GM21737 (cell line): ENCODE data around the gene UGT1A6.

Source experiments
- ATAC-seq: cut with Tn5 transposase; IDR thresholded peaks from one replicate; pipeline ENCODE4 v1.9.1; 2021; ENCODE audit warnings: mild to moderate bottlenecking, moderate library complexity; ENCODE audit not compliant: unreplicated experiment

The UGT1A6 gene

DNA sequence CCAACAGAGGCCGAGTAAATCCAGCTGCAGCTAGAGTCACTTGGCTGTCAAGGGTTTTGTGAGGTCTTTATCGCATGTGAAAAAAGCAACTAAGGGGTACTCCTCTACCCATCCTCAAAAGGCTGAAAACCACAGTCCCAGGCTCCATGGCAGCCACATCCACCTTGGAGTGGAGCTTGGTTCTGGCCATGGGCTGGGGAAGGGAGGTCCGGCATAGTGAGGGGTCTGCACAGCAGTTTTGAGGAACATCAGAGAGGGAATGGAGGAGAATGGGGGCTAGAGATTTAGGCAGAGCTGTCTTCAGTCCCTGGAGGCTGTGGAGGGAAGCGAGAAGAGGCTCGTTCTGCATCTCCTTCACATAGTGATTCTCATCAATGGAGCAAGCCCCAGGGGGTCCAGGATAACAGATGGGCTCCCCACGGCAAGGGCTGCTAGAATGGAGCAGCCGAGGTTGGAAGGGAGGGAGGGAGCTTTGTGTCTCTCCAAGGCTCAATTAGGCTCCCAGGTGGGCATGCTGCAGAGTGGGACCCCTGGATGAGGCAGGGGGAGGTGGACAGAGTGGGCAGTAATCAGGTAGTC, 106.5 kb downstream of the UGT1A6 start:
- no peak for ATAC-seq

DNA sequence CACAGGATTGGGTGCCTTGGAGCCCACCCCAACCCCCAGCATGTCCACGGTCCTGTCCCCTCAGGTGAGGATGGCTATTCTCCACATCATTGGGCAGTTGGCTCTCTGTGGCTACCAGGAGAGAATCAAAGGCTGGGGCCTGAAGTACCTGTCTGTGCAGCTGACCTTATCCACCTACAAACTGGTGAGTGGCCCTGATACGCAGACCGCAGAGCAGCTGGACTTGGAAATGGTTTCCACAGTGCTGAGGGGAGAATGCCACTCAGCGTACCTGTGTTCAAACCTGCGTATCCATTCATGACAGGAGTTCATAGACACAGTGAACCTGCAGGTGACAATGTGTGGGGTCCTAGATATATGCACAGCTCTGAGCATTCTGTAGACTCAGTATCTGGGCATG, 107.0 kb downstream of the UGT1A6 start:
- no peak for ATAC-seq

DNA sequence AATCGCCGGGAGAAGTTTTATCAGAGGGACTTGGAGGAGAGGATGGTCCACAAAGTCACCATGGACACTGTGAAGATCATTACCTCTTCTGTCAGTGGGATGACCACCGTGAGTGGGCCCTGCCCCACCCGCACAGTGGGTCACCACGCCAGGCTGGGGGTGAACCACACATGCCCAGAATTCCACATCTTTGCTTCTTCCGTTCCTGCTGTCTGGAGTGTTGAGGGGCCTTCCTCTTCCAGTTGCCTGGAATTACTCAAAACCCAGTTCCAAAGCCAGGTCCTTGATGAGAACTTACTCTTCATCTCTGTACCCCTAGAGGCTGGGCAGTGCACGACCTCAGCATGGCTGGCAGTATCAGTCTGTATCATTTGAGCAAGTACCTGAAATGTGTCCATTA, 107.5 kb downstream of the UGT1A6 start:
- ATAC-seq = no peak

DNA sequence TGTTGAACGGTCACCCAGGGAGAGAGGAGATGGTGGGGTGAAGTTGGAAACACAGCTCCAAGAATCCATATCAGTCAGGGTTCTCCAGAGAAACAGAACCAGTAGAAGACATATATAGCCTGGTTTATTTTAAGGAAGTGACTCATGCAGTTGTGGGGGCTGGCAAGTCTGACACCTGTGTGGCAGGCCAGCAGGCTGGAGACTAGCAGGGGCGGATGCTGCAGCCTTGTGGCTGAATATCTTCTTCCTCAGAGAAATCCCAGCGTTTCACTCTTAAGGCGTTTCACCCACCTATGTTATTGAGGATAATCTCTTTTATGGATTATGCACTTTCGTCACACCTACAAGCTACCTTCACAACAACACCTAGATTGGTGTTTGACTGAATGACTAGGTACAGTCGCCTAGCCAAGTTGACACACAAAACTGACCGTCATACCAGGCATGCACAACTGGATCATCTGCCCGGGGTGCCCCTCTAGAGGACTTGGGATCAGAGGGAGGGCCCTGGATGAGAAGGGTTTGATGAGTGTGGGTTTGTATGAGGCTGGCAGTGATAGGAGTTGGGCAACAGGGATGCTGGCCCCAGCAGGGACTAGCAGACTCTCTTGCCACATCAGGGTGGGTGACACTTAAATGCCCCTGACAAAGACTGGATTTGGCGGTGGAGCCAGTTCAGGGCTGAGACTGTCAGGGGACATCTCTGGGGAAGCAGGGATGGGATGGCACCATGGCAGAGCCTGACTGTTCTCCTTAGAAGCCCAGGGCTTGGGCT, 108.9 kb downstream of the UGT1A6 start:
- no peak for ATAC-seq

DNA sequence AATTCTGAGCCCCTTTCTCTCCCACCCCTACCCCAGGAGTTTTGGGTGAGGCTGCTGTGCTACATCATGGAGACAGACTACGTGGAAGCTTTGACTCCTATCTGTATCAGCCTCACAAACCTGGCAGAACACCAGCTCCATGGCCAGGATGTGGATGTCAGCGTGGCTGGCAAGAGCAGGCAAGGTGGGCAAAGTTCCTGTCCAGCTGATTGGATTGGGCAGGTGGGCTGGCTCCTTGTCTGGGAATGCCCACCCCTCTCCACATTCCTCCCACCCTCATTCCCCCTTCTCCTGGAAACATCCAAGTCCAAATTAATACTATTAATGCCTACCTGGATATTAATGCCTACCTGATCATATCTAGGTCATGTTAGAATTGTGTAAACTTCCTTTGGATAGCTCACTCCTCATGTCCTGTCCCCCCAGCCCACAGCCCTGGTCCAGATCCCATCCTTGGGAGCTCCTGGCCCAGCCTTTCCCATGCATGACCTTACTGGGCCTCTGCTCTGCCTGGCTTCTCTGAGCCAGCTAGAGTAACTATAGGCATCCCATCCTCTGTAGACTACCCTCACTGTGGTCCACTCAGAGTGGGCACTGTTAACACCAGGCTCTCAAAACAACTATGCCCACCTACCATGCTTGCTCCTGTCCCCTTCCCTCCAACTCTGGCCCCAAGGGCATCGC, 109.6 kb downstream of the UGT1A6 start:
- ATAC-seq = no peak

DNA sequence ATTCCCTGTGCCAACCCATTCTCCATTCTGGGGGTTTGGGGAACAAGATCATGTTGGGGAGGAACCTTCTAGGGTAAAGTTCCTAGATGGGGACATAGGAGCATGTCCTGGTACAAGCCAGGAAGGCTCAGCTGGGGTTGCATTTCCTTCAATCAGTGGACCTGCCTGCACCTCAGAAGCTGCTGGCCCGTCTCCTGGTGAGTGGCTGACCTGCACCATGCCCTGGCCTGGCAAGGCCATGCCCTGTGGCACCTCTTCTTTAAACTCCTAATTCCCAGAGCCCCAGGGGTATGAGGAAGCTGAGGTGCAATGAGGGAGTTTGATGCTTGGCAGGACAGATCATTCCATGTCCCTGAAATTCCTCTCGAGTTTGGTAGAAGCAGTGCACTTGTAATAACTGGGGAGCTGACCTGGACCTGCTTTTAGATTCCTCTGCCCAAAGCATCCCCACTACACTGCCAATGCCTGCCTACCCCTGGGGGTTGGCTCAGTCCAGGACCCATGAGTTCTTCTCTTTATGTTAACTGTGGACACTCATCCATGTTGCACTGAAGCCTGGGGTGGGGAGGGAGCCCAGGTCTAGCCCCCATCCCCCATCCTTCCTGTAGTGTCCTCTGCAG, 110.7 kb downstream of the UGT1A6 start:
- no peak for ATAC-seq

DNA sequence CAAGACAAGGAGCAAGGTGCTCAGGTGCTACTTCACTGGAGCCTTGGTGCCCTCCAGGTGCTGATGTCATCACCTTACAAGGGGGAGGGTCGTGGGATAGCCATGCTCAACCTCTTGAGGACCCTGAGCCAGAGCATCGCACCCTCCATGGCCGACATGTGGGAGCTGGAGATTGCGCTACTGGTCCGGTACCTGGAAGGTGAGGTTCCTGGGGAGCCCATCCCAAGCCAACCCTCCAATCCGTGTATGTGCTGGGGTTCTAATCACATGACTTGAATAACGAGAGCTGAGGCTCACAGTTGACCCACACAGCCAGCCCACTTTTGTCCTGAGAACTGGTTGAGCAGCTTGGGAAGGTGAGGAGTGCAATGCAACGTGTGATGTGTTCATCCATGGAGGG, 111.3 kb downstream of the UGT1A6 start:
- ATAC-seq = no peak

DNA sequence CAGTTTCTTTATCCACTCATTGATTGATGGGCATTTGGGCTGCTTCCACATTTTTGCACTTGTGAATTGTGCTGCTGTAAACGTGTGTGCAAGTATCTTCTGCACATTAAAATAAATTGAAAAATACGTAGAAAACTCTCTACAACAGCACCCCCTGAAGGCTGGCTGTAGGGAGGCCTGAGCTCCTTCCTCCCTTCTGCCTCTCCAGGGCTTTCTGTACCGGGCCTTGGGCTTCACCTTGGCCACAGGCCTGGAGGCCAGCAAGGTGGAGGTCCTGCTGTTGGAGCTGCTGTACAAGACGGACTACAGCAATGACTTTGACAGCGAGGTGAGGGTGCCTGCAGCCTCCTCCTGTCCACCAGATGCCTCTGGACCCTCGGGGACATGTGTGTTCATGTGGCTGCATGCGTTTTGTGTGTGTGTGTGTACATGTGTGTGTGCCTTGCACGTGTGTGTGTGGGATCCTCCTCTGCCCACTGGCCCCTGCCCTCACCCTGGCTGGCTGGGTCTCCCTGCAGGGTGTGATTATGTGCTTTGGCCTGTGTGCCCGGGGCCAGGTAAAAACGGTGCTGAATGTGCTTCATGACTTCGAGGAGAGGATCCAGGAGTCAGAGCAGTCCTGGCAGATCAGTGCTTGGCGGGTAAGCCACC, 114.7 kb downstream of the UGT1A6 start:
- no peak for ATAC-seq

DNA sequence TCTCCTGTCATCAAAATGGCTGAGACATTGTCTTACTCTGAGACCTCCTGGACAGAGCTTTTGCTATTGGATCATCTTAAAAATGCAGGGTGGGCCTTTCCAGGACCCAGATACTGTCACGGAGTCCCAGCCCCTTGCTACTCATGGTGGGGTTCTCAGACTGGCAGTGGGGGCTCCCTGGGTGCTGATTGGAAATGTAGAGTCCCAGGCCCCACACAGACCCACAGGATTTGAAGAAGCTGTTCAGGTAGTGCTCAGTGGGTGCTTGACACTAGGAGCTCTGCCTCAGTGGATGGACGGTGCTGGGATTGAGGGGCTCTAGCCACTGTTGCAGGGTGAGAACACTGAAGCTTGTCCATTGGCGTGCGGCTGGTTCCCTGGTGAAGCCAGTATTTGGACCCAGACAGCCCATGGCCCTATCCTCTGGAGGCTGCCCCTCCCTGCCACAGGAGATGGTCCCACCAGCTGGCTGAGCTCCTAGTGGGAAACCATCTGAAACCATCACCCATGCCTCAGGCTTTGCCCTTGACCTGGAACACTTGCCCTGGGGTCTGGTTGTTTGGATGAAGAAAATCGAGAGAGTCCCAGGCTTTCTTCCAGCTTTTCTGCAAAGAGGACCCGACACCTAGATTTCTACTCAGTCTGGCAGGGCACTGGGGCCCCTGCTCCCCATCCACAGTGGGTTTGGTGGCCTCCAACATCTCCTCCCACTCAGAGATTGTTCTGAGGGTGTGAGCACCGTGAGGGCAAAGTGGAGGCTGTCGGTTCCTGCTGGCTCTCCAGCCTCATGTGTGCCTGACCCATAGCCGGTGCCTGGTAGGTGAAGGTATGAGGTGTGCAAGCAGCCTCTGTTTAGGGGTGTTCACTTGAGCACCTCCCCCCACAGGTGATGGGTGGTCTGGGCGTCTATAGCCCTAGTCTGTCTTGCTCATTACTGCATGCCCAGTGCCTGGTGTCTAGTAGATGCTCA, 115.6 kb downstream of the UGT1A6 start:
- ATAC-seq = no peak

DNA sequence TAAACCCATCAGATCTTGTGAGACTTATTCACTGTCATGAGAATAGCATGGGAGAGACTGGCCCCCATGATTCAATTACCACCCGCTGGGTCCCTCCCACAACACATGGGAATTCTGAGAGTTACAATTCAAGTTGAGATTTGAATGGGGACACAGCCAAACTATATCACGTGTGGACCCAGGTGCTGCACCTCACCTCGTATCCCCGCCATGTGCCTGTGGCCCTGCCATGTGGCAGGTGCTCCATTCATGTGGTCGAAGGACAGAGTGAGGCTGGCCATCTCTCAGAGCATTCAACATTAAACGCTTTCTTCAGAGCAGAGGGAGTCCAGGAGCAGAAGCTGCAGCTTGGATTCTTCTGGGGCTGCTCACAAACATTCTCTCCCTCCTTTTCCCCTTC, 117.7 kb downstream of the UGT1A6 start:
- ATAC-seq = no peak

DNA sequence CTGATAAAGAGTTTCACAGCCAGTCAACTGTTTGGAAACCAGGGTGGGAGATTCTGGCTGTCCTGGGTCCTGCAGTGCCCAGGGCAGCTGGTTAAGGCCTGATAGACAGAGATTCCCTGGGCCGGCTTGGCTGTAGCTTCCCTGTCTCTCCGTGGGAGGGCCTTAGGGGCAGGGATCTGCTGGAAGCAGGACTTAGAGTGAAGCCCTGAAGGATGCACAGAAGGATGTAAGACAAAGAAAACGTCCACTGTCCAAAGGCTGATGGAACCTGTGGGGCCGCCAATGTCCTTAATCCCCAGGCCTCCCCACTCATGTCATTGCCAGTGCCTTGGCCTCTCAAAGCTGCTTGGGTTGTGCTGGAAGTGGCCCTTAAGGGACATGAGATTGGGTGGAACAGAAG, 118.4 kb downstream of the UGT1A6 start:
- no peak for ATAC-seq

DNA sequence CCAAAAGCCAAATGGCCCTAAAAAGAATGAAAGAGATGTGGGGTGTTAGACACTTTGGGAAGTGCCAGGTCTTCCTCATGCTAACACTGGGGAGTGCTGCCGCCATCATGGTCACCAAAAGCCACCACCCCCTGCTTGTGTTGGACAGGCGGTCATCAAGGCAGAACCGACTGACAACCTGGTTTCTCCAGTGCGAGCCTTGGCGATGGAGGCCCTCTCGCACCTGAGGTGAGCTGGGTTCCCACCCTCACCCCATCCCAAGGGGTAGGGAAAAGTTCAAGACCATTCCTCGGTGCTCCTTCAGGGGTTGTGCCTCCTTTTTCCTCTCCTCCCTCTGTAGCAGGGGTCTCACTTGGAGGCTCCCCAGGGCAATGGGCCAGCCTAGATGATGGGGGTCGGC, 119.0 kb downstream of the UGT1A6 start:
- no peak for ATAC-seq

DNA sequence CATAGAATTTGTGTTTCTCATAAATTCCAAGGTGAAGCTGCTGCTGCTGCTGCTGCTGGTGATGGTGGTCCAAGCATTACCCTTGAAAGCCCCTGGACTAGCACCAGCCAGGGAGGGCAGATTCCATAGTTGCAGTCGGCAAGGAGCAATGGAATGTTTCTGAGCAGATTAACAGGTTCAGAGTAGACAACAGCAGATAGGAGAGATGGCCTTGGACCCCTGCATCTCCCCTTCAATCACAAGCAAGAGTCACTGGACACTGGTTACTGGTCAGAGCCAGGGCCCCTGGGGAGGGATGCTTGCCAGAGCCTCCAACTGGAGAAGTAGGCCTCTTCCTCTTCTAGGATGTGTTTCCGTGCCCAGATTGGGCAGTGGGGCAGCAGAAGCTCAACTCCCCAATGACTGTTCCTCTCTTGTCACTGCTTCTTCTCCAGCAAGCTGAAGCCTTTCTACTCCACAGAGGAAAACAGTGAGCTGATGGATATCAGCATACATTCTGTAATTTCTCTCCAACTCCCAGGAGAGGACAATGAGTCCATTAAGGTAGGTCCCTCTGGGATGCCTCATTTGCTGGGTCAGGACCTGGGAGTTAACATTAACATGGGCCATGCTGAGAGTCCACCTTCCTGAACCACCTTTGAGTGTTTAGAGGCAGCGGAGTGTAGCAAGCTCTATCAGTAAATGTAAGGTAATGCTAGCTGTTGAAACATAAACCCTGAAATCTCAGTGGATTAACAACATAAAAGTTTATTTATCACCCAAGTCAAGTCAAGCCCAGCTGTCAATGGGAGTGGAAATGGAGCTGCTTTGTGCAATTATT, 120.8 kb downstream of the UGT1A6 start:
- ATAC-seq = no peak

DNA sequence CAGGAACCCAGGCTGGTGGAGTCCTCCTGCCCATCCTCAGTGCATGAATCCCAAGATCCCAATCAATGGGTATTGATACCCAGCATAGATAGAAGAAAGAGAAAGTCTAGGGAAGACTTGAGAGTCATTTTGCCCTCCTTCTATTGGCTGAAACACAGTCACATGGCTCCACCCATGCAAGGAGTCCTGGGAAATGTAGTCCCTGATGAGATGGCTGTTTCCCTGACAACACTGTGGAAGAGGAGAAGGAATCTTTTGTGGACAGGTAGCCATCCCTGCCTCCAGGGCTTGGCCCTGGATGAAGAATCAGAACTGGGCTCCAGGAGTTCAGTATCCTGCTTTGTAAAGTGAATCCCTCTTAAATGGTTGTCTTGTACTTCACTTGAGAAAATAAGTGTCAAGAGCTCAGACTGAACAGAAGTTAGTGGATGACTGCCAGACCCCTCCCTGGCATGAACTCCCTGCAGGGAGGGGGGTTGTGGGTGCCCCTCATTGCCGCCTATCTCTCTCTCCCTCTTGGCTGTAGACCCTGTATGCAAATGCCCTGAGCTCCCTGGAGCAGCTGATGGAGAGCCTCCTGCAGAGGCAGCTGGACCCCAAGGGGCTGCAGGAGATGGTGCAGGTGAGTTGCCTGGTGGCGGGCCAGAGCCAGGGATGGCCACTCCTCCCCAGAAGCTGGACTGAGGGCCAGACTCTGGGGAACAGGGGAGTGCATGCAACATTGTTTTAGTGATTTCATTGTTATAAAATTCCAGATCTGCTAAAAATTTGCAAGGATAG, 121.6 kb downstream of the UGT1A6 start:
- no peak for ATAC-seq

DNA sequence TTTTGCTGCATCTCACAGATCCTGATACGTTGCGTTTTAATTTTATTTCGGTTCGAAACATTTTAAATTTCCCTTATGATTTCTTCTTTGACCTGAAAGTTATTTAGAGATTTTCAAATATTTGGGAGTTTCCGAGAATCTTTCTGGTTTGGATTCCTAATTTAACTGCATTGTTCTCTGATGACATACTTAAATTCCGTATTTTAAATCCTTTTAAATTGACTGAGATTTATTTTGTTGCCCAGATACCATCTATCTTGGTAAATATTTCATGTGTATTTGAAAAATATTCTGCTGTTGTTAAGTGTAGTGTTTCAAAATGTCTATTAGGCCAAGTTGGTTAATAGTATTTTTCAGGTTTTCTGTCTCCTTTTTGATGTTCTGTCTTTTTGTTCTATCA, 123.2 kb downstream of the UGT1A6 start:
- ATAC-seq = no peak

DNA sequence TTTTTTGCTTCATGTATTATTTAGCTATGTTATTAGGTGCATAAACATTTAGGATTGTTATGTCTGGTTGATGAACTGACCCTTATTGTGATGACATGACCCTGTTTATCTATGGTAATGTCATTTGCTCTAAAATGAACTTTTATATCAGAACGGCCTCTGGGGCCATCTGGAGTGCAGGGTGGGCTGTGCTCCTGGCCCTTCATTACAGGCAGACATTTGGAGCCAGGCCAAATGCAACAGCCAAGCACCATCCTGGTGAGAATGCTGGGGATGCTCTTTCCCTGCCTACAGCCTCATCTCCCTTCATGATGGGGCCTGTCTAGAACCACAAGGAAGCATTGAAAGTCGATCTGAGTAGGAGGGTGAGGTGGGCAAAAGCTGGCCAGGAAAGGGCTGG, 123.6 kb downstream of the UGT1A6 start:
- no peak for ATAC-seq

DNA sequence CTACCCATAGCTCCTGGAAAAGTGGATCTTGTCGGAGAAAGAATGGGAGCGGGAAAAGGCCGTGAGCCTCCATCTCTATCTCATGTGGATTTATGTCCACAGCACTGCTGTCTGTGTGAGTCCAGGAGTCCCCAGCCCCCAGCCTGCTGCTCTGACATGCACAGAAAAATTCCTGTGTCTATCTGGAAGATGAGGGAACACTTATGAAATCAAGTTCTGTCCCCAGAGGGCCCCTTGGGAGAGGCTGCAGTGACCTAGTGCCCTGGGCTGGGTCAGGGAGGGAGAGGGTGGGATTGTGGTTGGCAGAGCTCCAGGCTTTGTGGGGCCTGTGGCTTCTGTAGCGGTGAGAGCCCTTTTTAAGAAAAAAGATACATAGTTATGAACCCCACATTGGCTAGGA, 124.1 kb downstream of the UGT1A6 start:
- ATAC-seq = no peak

DNA sequence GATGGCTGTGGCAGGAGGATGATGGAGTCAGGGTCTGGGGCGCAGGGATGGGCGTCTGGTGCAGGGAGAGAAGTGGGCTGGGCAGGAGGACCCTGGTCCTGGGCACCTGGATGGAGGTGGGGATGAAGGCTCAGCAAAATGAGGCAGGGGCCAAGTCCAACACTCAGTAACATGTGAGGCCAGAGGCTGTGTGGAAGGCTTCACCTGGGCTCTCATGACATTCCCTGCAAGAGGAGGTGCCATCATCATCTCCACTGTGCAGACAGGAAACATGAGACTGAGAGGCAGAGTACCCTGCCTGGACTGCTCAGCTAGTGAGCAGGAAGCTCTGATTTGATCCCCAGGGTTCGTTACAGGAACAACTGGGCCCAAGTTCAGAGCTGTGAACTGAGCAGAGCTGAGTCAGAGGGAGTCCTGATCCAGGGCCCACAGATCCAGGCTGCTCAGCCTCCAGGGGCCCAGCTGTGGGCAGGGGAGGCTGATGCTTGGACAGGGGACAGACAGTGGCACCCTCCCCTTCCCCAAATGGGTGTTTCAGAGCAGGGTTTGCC, 124.7 kb downstream of the UGT1A6 start:
- ATAC-seq = no peak
